GM06990 (cell line): ENCODE data around the gene DIAPH2.

Experiments
- DNase-seq: peaks from one replicate; pipeline ENCODE4 v3.0.0-alpha.2; 2011; ENCODE audit not compliant: insufficient read length; ENCODE audit errors: extremely low read depth
- H3K27me3 ChIP-seq: replicated peaks from 2 replicates; pipeline ENCODE4 v1.6.0; 2011; ENCODE audit warnings: low read length; ENCODE audit not compliant: control insufficient read depth, insufficient read depth
- H3K36me3 ChIP-seq: 2 replicates; pipeline ENCODE4 v1.5.1; 2011; ENCODE audit warnings: low read length; ENCODE audit not compliant: control insufficient read depth, insufficient read depth
- H3K4me3 ChIP-seq: replicated peaks from 2 replicates; pipeline ENCODE4 v1.5.1; 2011; ENCODE audit warnings: low read depth, mild to moderate bottlenecking, control low read depth, low read length
- TF ChIP-seq, protein P1 (sequence below): IDR thresholded peaks from 2 replicates; pipeline ENCODE4 v1.5.1; 2011; ENCODE audit warnings: low read length, control low read depth, mild to moderate bottlenecking, inconsistent platforms; ENCODE audit not compliant: insufficient read depth, poor library complexity, severe bottlenecking

Gene DIAPH2

DNA sequence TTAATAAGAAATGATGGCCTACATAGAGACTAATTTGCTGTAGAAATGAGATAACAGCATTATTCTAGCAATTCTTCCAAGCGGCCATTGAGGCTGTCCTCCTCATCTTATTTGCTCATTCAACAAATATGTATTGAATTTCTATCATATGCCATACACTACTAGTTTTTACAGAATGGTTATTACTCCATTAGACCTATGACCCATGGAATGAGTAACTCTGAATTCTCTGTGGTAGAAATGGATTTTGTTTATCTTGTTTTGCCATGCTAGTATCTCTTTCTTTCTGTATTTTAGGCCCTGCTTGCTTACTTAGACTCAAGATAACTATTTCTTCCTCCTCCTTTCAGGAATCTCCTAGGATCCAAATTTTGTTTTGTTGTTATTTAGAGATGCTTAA is 302.6 kb downstream of the DIAPH2 start:
- Histone ChIP-seq H3K27me3 (no peaks in the 10 kb centered on the region), H3K36me3 (no peaks in the 10 kb centered on the region), H3K4me3 (no peak overlapping the region)
- DNase-seq = no peak
- TF ChIP-seq, protein P1, sequence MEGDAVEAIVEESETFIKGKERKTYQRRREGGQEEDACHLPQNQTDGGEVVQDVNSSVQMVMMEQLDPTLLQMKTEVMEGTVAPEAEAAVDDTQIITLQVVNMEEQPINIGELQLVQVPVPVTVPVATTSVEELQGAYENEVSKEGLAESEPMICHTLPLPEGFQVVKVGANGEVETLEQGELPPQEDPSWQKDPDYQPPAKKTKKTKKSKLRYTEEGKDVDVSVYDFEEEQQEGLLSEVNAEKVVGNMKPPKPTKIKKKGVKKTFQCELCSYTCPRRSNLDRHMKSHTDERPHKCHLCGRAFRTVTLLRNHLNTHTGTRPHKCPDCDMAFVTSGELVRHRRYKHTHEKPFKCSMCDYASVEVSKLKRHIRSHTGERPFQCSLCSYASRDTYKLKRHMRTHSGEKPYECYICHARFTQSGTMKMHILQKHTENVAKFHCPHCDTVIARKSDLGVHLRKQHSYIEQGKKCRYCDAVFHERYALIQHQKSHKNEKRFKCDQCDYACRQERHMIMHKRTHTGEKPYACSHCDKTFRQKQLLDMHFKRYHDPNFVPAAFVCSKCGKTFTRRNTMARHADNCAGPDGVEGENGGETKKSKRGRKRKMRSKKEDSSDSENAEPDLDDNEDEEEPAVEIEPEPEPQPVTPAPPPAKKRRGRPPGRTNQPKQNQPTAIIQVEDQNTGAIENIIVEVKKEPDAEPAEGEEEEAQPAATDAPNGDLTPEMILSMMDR = no peak

DNA sequence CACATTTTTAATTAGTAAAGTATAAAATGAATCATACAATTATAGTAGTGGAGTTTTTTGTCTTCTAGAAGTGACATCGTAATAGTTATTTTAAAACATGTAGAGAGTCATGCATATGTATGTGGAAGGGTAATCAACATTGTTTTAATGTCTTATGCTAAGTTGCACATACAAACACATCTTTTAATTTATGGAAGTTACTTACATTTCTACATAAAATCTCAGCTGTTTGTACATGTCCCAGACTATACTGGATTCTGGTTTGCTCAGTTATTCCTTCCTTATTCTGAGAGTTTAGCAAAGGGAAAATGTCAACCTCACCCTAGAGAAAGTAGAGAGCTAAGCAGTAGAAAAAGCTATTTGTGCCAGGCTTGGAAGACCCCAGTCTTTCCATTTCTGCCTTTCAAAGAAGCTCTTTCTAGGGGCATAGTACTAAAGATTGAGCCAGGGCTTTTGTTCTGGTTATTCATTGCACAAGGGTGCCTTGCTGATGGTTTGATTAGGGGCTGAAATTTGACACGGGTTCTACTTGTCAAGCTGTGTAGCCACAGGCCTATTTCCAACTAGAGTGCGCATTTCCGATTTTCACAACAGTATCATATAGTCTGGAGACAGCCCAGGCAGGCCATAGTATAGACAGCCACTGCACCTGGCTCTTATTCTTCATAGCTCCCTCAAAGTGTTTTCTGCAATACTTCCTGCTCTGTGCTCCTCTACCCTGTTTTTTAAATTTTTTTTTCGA is 305.4 kb downstream of the DIAPH2 start:
- Histone ChIP-seq H3K36me3 (no peaks in the 10 kb centered on the region), H3K4me3 (no peak overlapping the region), H3K27me3 (no peaks in the 10 kb centered on the region)
- TF ChIP-seq, protein P1 = no peak
- DNase-seq = no peak

DNA sequence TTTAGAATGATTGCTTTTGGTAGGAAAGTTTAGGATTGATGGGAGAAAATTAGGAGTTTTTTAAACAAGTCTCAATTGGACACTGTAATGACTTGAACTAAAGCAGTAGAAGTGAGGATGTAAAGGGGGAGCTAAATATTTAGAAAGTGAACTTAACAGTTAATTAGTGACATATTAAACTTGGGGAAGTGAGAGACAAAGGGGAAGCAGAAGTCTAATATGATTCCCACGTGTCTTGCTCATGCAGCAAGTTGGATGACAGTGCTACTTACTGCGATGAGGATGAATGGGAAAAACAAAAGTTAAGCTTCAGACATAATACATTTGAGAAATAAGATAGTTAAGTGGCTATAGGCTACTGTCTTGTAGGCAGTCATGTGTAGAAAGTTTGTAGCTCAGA is 309.5 kb downstream of the DIAPH2 start:
- H3K36me3 ChIP-seq = no peaks in the 10 kb centered on the region
- no peaks in the 10 kb centered on the region for H3K27me3 ChIP-seq
- no peak overlapping the region for H3K4me3 ChIP-seq
- TF ChIP-seq, protein P1 = no peak
- DNase-seq = no peak

DNA sequence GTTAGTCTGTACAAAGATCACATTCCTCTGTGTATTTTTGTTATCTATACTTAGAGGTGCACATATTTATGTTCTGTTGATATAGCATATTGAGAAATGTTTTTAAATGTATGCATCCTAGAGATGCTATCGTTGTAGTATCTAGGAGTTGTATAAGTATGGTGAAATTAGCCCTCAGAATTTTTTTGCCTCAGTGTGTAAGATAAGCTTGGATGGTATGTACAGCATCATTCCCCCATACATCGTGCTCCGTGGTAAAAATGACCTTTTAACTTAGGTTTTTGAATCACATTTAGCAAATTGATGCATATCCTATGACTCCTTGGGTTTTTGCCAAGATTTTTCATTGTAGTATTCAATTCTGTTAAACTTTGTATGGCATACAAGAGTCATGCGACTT is 312.6 kb downstream of the DIAPH2 start:
- Histone ChIP-seq H3K27me3 (no peaks in the 10 kb centered on the region), H3K36me3 (no peaks in the 10 kb centered on the region), H3K4me3 (no peak overlapping the region)
- DNase-seq = no peak
- TF ChIP-seq, protein P1 = no peak

- Histone ChIP-seq H3K4me3 (no peak overlapping the region), H3K27me3 (no peaks in the 10 kb centered on the region), H3K36me3 (no peaks in the 10 kb centered on the region)
- DNase-seq = no peak
- TF ChIP-seq, protein P1 = no peak
Observed at GRCh38 chrX:97000682-97001368, 316.2 kb downstream of the DIAPH2 start.
